ENCODE results near the gene HS6ST3.

Gene HS6ST3

GRCh38 chr13:96673825-96674224 is 583.9 kb downstream of the HS6ST3 start:
- DNase-seq (ENCODE audit: low spot score in 2 of 2), result no peak
- H3K9me3 ChIP-seq, result no peaks in the 10 kb centered on the region
- in situ Hi-C loops (cut with MboI; ENCODE audit: low sequenced_read_pairs), result no loop called here
- no peaks in the 10 kb centered on the region for H3K27me3 ChIP-seq (ENCODE audit: low read depth)
- H3K36me3 ChIP-seq (replicated peaks), result no peaks in the 10 kb centered on the region
- no peaks in the 10 kb centered on the region; the same call in 1 of the 2 replicates for H3K4me1 ChIP-seq
- no peak overlapping the region for H3K4me3 ChIP-seq

GRCh38 chr13:96677029-96677428 is 587.1 kb downstream of the HS6ST3 start:
- Histone ChIP-seq H3K4me3 (no peak overlapping the region), H3K36me3 (replicated peaks) (no peaks in the 10 kb centered on the region), H3K27me3 (ENCODE audit: low read depth) (no peaks in the 10 kb centered on the region), H3K9me3 (no peaks in the 10 kb centered on the region), H3K4me1 (no peaks in the 10 kb centered on the region; the same call in 1 of the 2 replicates)
- in situ Hi-C loops (cut with MboI; ENCODE audit: low sequenced_read_pairs), result no loop called here
- no peak for DNase-seq (ENCODE audit: low spot score in 2 of 2)

GRCh38 chr13:96678801-96679200 is 588.9 kb downstream of the HS6ST3 start:
- no peaks in the 10 kb centered on the region for H3K27me3 ChIP-seq (ENCODE audit: low read depth)
- no peaks in the 10 kb centered on the region for H3K9me3 ChIP-seq
- in situ Hi-C loops (cut with MboI; ENCODE audit: low sequenced_read_pairs), result no loop called here
- no peak for DNase-seq (ENCODE audit: low spot score in 2 of 2)
- H3K36me3 ChIP-seq (replicated peaks), result no peaks in the 10 kb centered on the region
- no peaks in the 10 kb centered on the region; the same call in 1 of the 2 replicates for H3K4me1 ChIP-seq
- no peak overlapping the region for H3K4me3 ChIP-seq

- Histone ChIP-seq H3K4me1 (no peaks in the 10 kb centered on the region; the same call in 1 of the 2 replicates), H3K4me3 (no peak overlapping the region), H3K27me3 (ENCODE audit: low read depth) (no peaks in the 10 kb centered on the region), H3K36me3 (replicated peaks) (no peaks in the 10 kb centered on the region), H3K9me3 (no peaks in the 10 kb centered on the region)
- no peak for DNase-seq (ENCODE audit: low spot score in 2 of 2)
- in situ Hi-C loops (cut with MboI; ENCODE audit: low sequenced_read_pairs), result no loop called here
These were observed 591.0 kb downstream of the HS6ST3 start for GRCh38 chr13:96680898-96681297.

- no peak overlapping the region for H3K4me3 ChIP-seq
- in situ Hi-C loops (cut with MboI; ENCODE audit: low sequenced_read_pairs), result no loop called here
- no peak for DNase-seq (ENCODE audit: low spot score in 2 of 2)
- H3K36me3 ChIP-seq (replicated peaks), result no peaks in the 10 kb centered on the region
- H3K4me1 ChIP-seq, result no peaks in the 10 kb centered on the region; the same call in 1 of the 2 replicates
- H3K9me3 ChIP-seq, result no peaks in the 10 kb centered on the region
- no peaks in the 10 kb centered on the region for H3K27me3 ChIP-seq (ENCODE audit: low read depth)
These were observed 591.9 kb downstream of the HS6ST3 start for GRCh38 chr13:96681766-96682165.

- no peaks in the 10 kb centered on the region for H3K36me3 ChIP-seq (replicated peaks)
- in situ Hi-C loops (cut with MboI; ENCODE audit: low sequenced_read_pairs), result no loop called here
- H3K4me1 ChIP-seq, result no peaks in the 10 kb centered on the region
- no peaks in the 10 kb centered on the region for H3K27me3 ChIP-seq (ENCODE audit: low read depth)
- DNase-seq (ENCODE audit: low spot score in 2 of 2), result peak in 1 of 2 experiments; percentile 14
- H3K4me3 ChIP-seq, result no peak overlapping the region
- no peaks in the 10 kb centered on the region for H3K9me3 ChIP-seq
These were observed 594.6 kb downstream of the HS6ST3 start for GRCh38 chr13:96684469-96684868.

- in situ Hi-C loops (cut with MboI; ENCODE audit: low sequenced_read_pairs), result no loop called here
- Histone ChIP-seq H3K4me3 (no peak overlapping the region), H3K9me3 (no peaks in the 10 kb centered on the region), H3K36me3 (replicated peaks) (no peaks in the 10 kb centered on the region), H3K4me1 (no peaks in the 10 kb centered on the region), H3K27me3 (ENCODE audit: low read depth) (no peaks in the 10 kb centered on the region)
- no peak for DNase-seq (ENCODE audit: low spot score in 2 of 2)
These were observed 595.0 kb downstream of the HS6ST3 start for GRCh38 chr13:96684907-96685306.

GRCh38 chr13:96686286-96686685 is 596.4 kb downstream of the HS6ST3 start:
- no peaks in the 10 kb centered on the region for H3K27me3 ChIP-seq (ENCODE audit: low read depth)
- in situ Hi-C loops (cut with MboI; ENCODE audit: low sequenced_read_pairs), result no loop called here

GRCh38 chr13:96687191-96687590 is 597.3 kb downstream of the HS6ST3 start:
- Histone ChIP-seq H3K4me3 (no peak overlapping the region), H3K27me3 (ENCODE audit: low read depth) (no peaks in the 10 kb centered on the region), H3K4me1 (no peaks in the 10 kb centered on the region), H3K9me3 (no peaks in the 10 kb centered on the region), H3K36me3 (replicated peaks) (no peaks in the 10 kb centered on the region)
- DNase-seq (ENCODE audit: low spot score in 2 of 2), result no peak
- in situ Hi-C loops (cut with MboI; ENCODE audit: low sequenced_read_pairs), result no loop called here

More at GRCh38 chr13:96686286-96686685, 596.4 kb downstream of the HS6ST3 start:
- DNase-seq (ENCODE audit: low spot score in 2 of 2), result no peak
- no peaks in the 10 kb centered on the region for H3K4me1 ChIP-seq
- H3K4me3 ChIP-seq, result no peak overlapping the region
- no peaks in the 10 kb centered on the region for H3K9me3 ChIP-seq
- no peaks in the 10 kb centered on the region for H3K36me3 ChIP-seq (replicated peaks)

GRCh38 chr13:96690998-96691397 is 601.1 kb downstream of the HS6ST3 start:
- in situ Hi-C loops (cut with MboI; ENCODE audit: low sequenced_read_pairs), result no loop called here
- H3K4me3 ChIP-seq, result no peak overlapping the region
- no peaks in the 10 kb centered on the region for H3K9me3 ChIP-seq
- H3K4me1 ChIP-seq, result no peaks in the 10 kb centered on the region
- no peaks in the 10 kb centered on the region; the same call in 1 of the 2 replicates for H3K27me3 ChIP-seq (ENCODE audit: low read depth)
- H3K36me3 ChIP-seq (replicated peaks), result no peaks in the 10 kb centered on the region
- no peak for DNase-seq (ENCODE audit: low spot score in 2 of 2)

- Histone ChIP-seq H3K9me3 (no peaks in the 10 kb centered on the region), H3K4me1 (no peaks in the 10 kb centered on the region), H3K4me3 (no peak overlapping the region), H3K36me3 (replicated peaks) (no peaks in the 10 kb centered on the region), H3K27me3 (ENCODE audit: low read depth) (no peaks in the 10 kb centered on the region; the same call in 1 of the 2 replicates)
- in situ Hi-C loops (cut with MboI; ENCODE audit: low sequenced_read_pairs), result no loop called here
- DNase-seq (ENCODE audit: low spot score in 2 of 2), result no peak
These were observed 606.5 kb downstream of the HS6ST3 start for GRCh38 chr13:96696389-96696900.

GRCh38 chr13:96700657-96701056 is 610.8 kb downstream of the HS6ST3 start:
- Histone ChIP-seq H3K4me3 (no peak overlapping the region), H3K9me3 (no peaks in the 10 kb centered on the region), H3K27me3 (ENCODE audit: low read depth) (no peaks in the 10 kb centered on the region; the same call in 1 of the 2 replicates), H3K4me1 (no peaks in the 10 kb centered on the region), H3K36me3 (replicated peaks) (no peaks in the 10 kb centered on the region)
- in situ Hi-C loops (cut with MboI; ENCODE audit: low sequenced_read_pairs), result no loop called here
- DNase-seq (ENCODE audit: low spot score in 2 of 2), result no peak

GRCh38 chr13:96707146-96707545 is 617.2 kb downstream of the HS6ST3 start:
- in situ Hi-C loops (cut with MboI; ENCODE audit: low sequenced_read_pairs), result no loop called here
- no peaks in the 10 kb centered on the region for H3K27me3 ChIP-seq (ENCODE audit: low read depth)

GRCh38 chr13:96710166-96710862 is 620.4 kb downstream of the HS6ST3 start:
- DNase-seq (ENCODE audit: low spot score in 2 of 2), result no peak
- no peaks in the 10 kb centered on the region for H3K36me3 ChIP-seq (replicated peaks)
- in situ Hi-C loops (cut with MboI; ENCODE audit: low sequenced_read_pairs), result no loop called here

More at GRCh38 chr13:96707146-96707545, 617.2 kb downstream of the HS6ST3 start:
- H3K9me3 ChIP-seq, result no peaks in the 10 kb centered on the region
- H3K4me3 ChIP-seq, result no peak overlapping the region
- no peaks in the 10 kb centered on the region for H3K4me1 ChIP-seq
- DNase-seq (ENCODE audit: low spot score in 2 of 2), result no peak
- no peaks in the 10 kb centered on the region for H3K36me3 ChIP-seq (replicated peaks)

More at GRCh38 chr13:96710166-96710862, 620.4 kb downstream of the HS6ST3 start:
- no peaks in the 10 kb centered on the region for H3K27me3 ChIP-seq (ENCODE audit: low read depth)
- no peaks in the 10 kb centered on the region for H3K4me1 ChIP-seq
- no peaks in the 10 kb centered on the region for H3K9me3 ChIP-seq
- no peak overlapping the region for H3K4me3 ChIP-seq

Measured in HAP-1 (cell line).